Left ventricle myocardium superior (tissue), 1 donor: ENCODE data around the gene CD8B2. TPM values are rescaled to one million over a fixed set of nuclear protein-coding genes. Genes with fewer than 3 reads are reported as not detected.
"Not testable (repeated sequence)": the region's sequence is repeated elsewhere in the genome, so short reads cannot be mapped to it uniquely, and the experiment has no call there.

Source experiments
- ATAC-seq: fragments of 200-7000 bp; cut with Tn5 transposase; one replicate; pipeline ENCODE4 v1.9.1; 2020; ENCODE audit warnings: mild to moderate bottlenecking, moderate library complexity
- DNase-seq: peaks from one replicate; pipeline ENCODE4 v3.0.0-alpha.2; 2020
- intact Hi-C: fragments of 100-400 bp; cut with micrococcal nuclease; formaldehyde crosslinking; loops from one replicate; pipeline ENCODE4 v1.11.0; 2022
- total RNA-seq: library from RNA; stranded (reverse); fragmentation: NEBNext Ultra II Directional; extraction: Animal tissue kit (Norgen Biotek cat#: 25700); gene quantifications from one replicate; pipeline ENCODE4 v1.2.1, GENCODE V29; 2021
- donor health status: DM: no; HTN: yes; CAD: no; lungs with severe emphysema.

The CD8B2 gene
- total RNA-seq, 1 donor from 2014 or later: not detected

- DNase-seq (peak; percentile 74), ATAC-seq (peak; percentile 87)
- intact Hi-C loops: no loop called here
Measured at GRCh38 chr2:106542746-106543359, 55.7 kb downstream of the CD8B2 start.

- intact Hi-C loops: no loop called here
- no peak for DNase-seq
- ATAC-seq: no peak
Measured at GRCh38 chr2:106545007-106545406, 57.8 kb downstream of the CD8B2 start.

DNA sequence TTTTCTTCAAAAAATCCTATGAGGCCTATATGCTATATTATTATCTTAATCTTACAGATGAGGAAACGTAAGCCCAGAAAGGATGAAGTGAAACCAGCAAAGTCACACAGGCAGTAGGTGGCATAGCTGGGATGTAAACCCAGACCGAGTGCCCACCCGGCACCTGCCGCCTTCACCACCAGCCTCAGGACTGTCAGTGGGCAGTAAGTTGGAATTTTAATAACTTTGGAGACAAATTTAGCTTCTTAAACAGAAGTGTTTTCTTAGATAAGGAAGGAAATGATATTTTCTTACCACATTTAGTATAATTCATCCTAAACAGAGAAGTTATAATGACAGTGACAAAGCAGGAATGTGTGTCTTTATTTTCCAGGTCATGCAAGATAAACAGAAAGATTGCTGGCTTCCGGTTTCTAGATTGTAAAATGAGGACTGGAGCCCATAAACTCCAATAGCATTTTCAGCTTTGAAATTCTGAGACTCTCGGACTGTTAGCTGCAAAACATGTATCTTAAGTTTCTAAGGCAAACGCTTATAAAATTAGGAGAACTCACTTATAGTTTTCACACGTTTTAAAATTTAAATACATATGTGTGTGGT is 59.3 kb downstream of the CD8B2 start:
- intact Hi-C loops: no loop called here
- ATAC-seq: no peak

DNA sequence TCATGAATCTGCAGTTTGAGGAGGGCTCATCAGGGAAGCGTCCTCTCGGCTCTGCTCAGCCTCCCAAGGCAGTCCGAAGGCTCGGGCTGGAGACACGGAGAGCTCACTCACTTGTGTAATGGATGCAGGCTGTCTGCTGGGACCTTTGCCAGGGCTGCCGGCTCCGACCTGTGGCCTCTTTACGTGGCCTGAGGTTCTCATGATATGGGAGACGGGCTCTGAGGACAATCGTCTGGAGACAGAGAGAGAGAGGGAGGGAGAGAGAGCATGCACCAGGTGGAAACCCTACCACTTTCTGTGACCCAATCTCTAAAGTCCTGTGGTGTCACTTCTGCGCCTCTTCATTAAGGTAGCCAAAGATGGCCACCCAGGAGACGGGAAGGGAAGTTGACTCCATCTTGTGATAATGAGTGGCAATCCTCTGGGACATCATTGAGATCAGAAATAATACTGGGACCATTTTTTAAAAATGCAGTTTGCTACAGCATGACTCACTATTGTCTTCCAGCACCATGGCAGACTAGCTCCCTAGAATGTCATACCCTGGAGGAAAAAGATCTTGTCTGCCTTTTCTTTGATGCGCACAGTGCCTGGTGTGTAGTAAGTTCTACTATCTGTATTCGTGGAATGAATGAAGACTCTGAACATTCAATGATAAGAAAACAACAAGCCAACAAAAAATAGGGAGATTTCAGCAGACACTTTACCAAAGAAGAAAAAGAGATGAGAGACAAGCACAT is 60.2 kb downstream of the CD8B2 start:
- intact Hi-C loops: no loop called here
- DNase-seq: peak; percentile 61
- peak; percentile 47 for ATAC-seq

More for the DNA sequence above, 59.3 kb downstream of the CD8B2 start:
- DNase-seq: no peak

DNA sequence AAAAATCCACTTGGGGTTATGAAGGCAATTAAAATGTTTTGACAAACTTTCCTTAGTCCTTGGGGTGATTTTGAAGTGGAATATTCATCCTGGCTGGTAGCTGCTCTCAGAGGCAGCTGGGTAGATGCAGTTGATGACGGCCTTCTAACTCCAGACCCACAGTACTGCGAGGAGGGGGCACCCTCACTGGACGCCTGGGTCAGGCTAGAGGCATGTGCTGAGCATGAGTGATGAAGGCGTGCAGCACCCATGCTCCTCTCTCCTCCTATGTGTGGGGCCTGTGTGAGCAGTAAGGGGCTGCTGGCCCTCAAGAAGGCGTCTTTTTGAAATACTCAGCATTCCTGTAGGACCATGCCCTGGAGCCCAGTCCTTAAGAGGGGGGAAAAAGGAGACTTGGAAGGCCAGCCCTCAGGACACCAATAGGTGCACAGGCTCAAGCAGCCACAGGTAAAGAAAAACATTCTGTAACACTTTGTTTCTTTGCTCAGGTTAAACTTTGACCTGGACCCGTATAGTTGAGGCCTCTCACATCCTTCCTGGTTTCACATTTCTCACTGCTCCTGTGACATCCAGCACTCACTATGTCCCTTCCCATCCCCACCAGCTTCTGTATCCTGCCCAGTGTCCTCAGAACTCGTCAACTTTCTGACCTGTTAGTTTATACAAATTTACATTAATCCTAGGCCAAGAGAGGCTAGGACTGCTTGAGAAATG is 64.4 kb downstream of the CD8B2 start:
- intact Hi-C loops: no loop called here
- ATAC-seq (no peak), DNase-seq (no peak)

DNA sequence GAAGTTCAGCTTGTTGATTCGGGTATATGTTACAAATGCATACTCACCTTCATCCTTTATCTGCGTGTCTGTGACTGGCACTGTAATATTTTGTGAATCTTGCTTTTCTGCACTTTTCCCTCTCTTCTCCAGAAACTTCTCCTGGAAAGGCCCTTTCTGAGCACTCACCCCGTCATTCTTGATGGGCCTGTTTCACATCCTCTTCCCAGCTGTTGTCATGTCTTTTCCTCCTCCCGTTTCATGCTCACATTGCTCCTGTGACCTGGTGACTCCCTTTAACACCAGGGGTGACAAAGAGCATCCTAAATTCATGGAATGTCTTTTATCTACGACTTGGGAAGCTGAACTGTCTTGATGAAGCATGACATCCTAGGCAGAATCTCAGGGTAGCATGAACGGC is 65.8 kb downstream of the CD8B2 start:
- intact Hi-C loops: no loop called here
- DNase-seq (no peak), ATAC-seq (no peak)

DNA sequence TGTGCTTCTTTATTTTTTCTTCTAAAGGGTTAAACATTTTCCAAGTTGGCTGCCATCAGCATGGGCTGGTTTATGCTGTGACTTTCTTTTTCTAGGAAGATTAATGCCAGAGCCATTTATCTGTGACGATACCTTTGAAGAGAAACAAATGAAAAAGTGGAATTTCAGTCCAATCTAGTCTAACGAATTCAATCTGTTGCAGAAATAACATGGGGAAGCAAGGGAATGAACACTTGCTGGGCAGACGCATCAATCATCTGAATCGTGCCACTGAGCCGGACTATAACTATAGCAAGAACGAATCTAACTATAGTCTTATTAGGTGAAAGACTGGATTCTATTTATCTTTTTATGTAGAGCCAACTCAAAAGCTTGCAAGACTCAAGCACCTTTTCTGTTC is 66.2 kb downstream of the CD8B2 start:
- ATAC-seq (no peak), DNase-seq (no peak)
- intact Hi-C loops: no loop called here

GRCh38 chr2:106554411-106554810 is 67.2 kb downstream of the CD8B2 start:
- ATAC-seq: no peak
- intact Hi-C loops: no loop called here

DNA sequence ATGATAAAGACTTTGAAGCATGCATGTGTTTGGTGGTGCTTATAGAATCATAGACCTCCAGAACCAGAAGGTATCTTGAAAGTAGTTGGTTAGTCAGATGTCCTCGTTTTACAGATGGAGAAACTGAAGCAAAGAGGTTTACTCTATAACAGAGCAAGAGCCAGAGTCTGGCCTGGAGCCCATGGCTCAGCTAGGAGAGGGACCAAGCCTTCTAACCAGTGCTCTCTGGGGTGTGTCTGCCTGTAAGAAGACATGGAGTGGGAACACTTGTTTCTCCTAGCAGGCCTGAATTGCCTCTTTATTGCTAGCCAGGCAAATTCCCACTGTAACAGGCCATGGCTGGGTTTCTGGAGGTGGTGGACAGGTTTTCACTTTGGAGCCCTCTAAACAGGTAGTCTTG is 67.9 kb downstream of the CD8B2 start:
- ATAC-seq (no peak), DNase-seq (no peak)
- intact Hi-C loops: no loop called here

More at GRCh38 chr2:106554411-106554810, 67.2 kb downstream of the CD8B2 start:
- DNase-seq: no peak

- intact Hi-C loops, DNase-seq, ATAC-seq: not testable (repeated sequence)
Measured at GRCh38 chr2:106559786-106560185, 72.6 kb downstream of the CD8B2 start.

- DNase-seq: no peak
- intact Hi-C loops: no loop called here
- ATAC-seq: no peak
Measured at GRCh38 chr2:106560773-106561172, 73.6 kb downstream of the CD8B2 start.

- intact Hi-C loops: no loop called here
- peak; percentile 80 for DNase-seq
Measured at GRCh38 chr2:106561356-106561755, 74.2 kb downstream of the CD8B2 start.

GRCh38 chr2:106561803-106562202 is 74.6 kb downstream of the CD8B2 start:
- DNase-seq: no peak
- intact Hi-C loops: no loop called here
- peak; percentile 76 for ATAC-seq

More at GRCh38 chr2:106561356-106561755, 74.2 kb downstream of the CD8B2 start:
- peak; percentile 94 for ATAC-seq

- intact Hi-C loops: no loop called here
- no peak for DNase-seq
- ATAC-seq: peak; percentile 6
Measured at GRCh38 chr2:106562268-106563186, 75.4 kb downstream of the CD8B2 start.

DNA sequence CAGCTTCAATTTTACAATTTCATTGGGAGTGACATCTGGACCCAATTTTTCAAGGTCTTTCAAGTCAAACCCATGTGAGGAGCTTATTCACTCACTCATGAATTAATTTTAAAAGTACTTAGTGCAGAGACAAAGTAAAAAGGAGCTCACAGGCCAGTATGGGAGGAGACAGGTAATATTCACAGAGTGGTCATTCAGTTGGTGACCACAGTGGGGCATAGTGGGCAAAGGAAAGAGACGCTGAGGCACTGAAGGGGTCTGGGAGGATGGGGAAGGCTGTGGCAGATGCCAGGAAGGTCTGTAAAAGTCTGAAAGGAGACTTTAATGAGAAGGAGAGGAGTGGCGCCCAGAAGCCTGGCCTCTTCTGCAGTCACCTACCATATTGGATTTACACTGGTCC is 76.0 kb downstream of the CD8B2 start:
- ATAC-seq (peak; percentile 11), DNase-seq (no peak)
- intact Hi-C loops: no loop called here

DNA sequence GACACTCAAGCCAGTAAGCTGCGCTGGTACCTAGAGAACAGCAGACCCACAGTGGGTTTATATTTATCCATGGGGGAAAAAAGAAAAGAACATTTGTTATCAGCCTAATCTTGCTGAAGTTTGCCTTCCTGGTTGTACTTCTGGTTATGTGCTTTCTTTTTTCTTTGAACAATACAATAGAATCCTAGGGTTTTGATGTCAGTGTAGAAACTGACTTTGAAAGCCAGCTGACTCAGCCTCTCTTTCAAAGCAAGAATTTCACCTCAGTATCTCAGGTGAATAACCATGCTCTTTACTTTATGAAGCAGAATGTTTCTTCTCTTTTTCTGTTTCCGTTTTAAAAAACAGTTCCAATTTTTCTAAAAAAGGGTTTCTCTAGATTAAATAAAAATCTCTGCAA is 78.4 kb downstream of the CD8B2 start:
- no peak for ATAC-seq
- intact Hi-C loops: no loop called here
- no peak for DNase-seq

DNA sequence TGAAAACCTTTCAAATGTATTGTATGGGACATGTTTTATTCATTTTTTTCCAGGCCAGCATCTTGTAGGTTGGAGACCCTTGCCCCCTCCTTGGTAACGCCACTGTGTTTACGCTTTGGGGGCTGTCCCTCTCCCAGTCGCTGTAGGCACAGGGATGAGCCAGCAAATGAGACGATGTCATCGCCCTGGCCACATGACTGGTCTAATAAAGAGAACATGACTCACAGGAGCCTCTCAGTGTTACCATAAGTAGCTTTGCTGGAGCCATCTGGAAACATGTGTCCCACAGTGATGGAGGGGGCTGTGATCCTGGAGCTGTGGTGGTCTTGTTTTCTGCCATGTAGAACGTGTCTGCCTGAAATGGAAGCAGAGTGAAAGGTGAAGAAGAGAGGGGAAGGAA is 78.9 kb downstream of the CD8B2 start:
- DNase-seq (peak; percentile 39), ATAC-seq (peak; percentile 51)

GRCh38 chr2:106566484-106566883 is 79.3 kb downstream of the CD8B2 start:
- DNase-seq, ATAC-seq, intact Hi-C loops: not testable (repeated sequence)

More for the DNA sequence above, 78.9 kb downstream of the CD8B2 start:
- intact Hi-C loops: no loop called here

GRCh38 chr2:106570316-106570715 is 83.2 kb downstream of the CD8B2 start:
- DNase-seq (no peak), ATAC-seq (no peak)
- intact Hi-C loops: no loop called here
